A673 (cell line): ENCODE measurements around the gene EXOC3L1. TPM values are rescaled to one million over a fixed set of nuclear protein-coding genes. Genes with fewer than 3 reads are reported as not detected.

Experiments used
- BruUV-seq: library from RNA; stranded (reverse); fragments of 400-500 nt; replicated peaks from 2 replicates; lab custom pipeline; 2021; lab: Mats Ljungman, UMichigan
- CTCF ChIA-PET: fragments of 300-600 bp; sonication (Branson Sonifier 250); formaldehyde crosslinking; loops from one replicate; lab custom pipeline; 2022; ENCODE audit warnings: antibody characterized with exemption; lab: Charles Lee
- POLR2A ChIA-PET: fragments of 300-600 bp; sonication (Branson Sonifier 250); formaldehyde crosslinking; loops from one replicate; lab custom pipeline; 2022; ENCODE audit warnings: antibody characterized with exemption; ENCODE audit not compliant: low non-redundant PET; lab: Charles Lee
- DNase-seq: peaks from one replicate; pipeline ENCODE4 v3.0.0-alpha.2; 2015; ENCODE audit warnings: low spot score
- H3K27ac ChIP-seq: fragments of 200-600 bp; sonication (generic); 2 replicates; pipeline ENCODE4 v1.5.1; 2016; ENCODE audit warnings: mixed run types, low read depth, mild to moderate bottlenecking, mixed read lengths, antibody characterized with exemption, low read length; ENCODE audit not compliant: poor library complexity, severe bottlenecking
- H3K27me3 ChIP-seq: fragments of 200-600 bp; sonication (generic); replicated peaks from 2 replicates; pipeline ENCODE4 v1.6.1; 2017; ENCODE audit warnings: mixed run types, low read depth, mild to moderate bottlenecking, mixed read lengths, antibody characterized with exemption, low read length; ENCODE audit not compliant: insufficient read depth, poor library complexity
- H3K36me3 ChIP-seq: fragments of 200-600 bp; sonication (generic); 2 replicates; pipeline ENCODE4 v1.6.1; 2016; ENCODE audit warnings: mixed run types, mild to moderate bottlenecking, mixed read lengths, antibody characterized with exemption, low read length; ENCODE audit not compliant: insufficient read depth, poor library complexity, severe bottlenecking
- H3K4me1 ChIP-seq: fragments of 200-600 bp; sonication (generic); 2 replicates; pipeline ENCODE4 v1.6.1; 2017; ENCODE audit warnings: mixed run types, mild to moderate bottlenecking, mixed read lengths, antibody characterized with exemption, low read length; ENCODE audit not compliant: insufficient read depth, poor library complexity, severe bottlenecking
- H3K4me3 ChIP-seq: fragments of 200-600 bp; sonication (generic); 2 replicates; pipeline ENCODE4 v1.5.1; 2016; ENCODE audit warnings: low read depth, mixed run types, mild to moderate bottlenecking, mixed read lengths, low read length; ENCODE audit not compliant: poor library complexity, severe bottlenecking
- H3K9me3 ChIP-seq: fragments of 200-600 bp; sonication (generic); 2 replicates; pipeline ENCODE4 v1.6.1; 2016; ENCODE audit warnings: mixed run types, low read depth, mild to moderate bottlenecking, mixed read lengths, antibody characterized with exemption, low read length; ENCODE audit not compliant: poor library complexity, severe bottlenecking
- CTCF ChIP-seq: fragments of 300-800, 200-600 bp; sonication (generic); conservative IDR thresholded peaks from 2 replicates; pipeline ENCODE4 v1.5.1; 2017; ENCODE audit warnings: low read depth, mild to moderate bottlenecking, antibody characterized with exemption, low read length, moderate library complexity, mixed read lengths
- EZH2 ChIP-seq: fragments of 200-600 bp; sonication (generic); IDR thresholded peaks from 2 replicates; pipeline ENCODE4 v1.6.1; 2017; ENCODE audit warnings: borderline replicate concordance, low read depth, mild to moderate bottlenecking, mixed read lengths, antibody characterized with exemption, low read length; ENCODE audit not compliant: poor library complexity, severe bottlenecking
- intact Hi-C: fragments of 100-400 bp; cut with micrococcal nuclease; formaldehyde crosslinking; loops from one replicate; pipeline ENCODE4 v1.10.0; 2022; ENCODE audit not compliant: unreplicated experiment
- total RNA-seq: library from RNA; stranded (reverse); gene quantifications from 2 replicates; pipeline ENCODE4 v1.2.3, GENCODE V29; 2021

Gene EXOC3L1
- total RNA-seq, 1 experiment from 2014 or later: 0.32 TPM

- Histone ChIP-seq H3K4me1 (no peaks in the 10 kb centered on the region), H3K4me3 (no peak overlapping the region), H3K27me3 (no peaks in the 10 kb centered on the region), H3K9me3 (no peaks in the 10 kb centered on the region), H3K27ac (no peak overlapping the region), H3K36me3 (peaks cover 3% of the 10 kb centered on the region)
- POLR2A ChIA-PET: no interaction called here
- CTCF ChIA-PET: interaction anchor here (0.6 kb wide), 1 partner anchor 19 kb away, joined by 3 read pairs; no protein-coding TSS in a partner anchor
- intact Hi-C loops: no loop called here
- DNase-seq: no peak
- TF ChIP-seq EZH2 (no peak), CTCF (no peak)
- no TSS peak for BruUV-seq
Measured at GRCh38 chr16:67208154-67208896, 18.4 kb upstream of the EXOC3L1 start.

- H3K27me3 ChIP-seq: no peaks in the 10 kb centered on the region
- H3K27ac ChIP-seq: no peak overlapping the region
- POLR2A ChIA-PET: no interaction called here
- TF ChIP-seq EZH2: no peak
- no peak for TF ChIP-seq CTCF
- peaks cover 7% of the 10 kb centered on the region for H3K36me3 ChIP-seq
- H3K4me3 ChIP-seq: no peak overlapping the region
- CTCF ChIA-PET: interaction anchor here (0.6 kb wide), 1 partner anchor 20 kb away, joined by 3 read pairs; no protein-coding TSS in a partner anchor
- no peaks in the 10 kb centered on the region for H3K4me1 ChIP-seq
- no peaks in the 10 kb centered on the region for H3K9me3 ChIP-seq
- no peak for DNase-seq
- intact Hi-C loops: no loop called here
- BruUV-seq: no TSS peak
Measured at GRCh38 chr16:67207249-67208091, 17.5 kb upstream of the EXOC3L1 start.

GRCh38 chr16:67206838-67207248, 16.9 kb upstream of the EXOC3L1 start:
- ChIA-PET CTCF (no interaction called here), POLR2A (no interaction called here)
- no peaks in the 10 kb centered on the region for H3K9me3 ChIP-seq
- H3K4me1 ChIP-seq: no peaks in the 10 kb centered on the region
- H3K4me3 ChIP-seq: no peak overlapping the region
- DNase-seq: no peak
- no peak overlapping the region for H3K27ac ChIP-seq
- no peak for TF ChIP-seq CTCF
- TF ChIP-seq EZH2: no peak
- no TSS peak for BruUV-seq
- no peaks in the 10 kb centered on the region for H3K27me3 ChIP-seq
- peaks cover 13% of the 10 kb centered on the region for H3K36me3 ChIP-seq
- intact Hi-C loops: no loop called here
